Kasumi-1 (cell line): ENCODE measurements around the gene ADCY7.

Experiments used
- DNase-seq, 2 experiments: peaks; one replicate each; lab custom pipeline; 2025; lab: John Stamatoyannopoulos, UW

ADCY7 gene

DNA sequence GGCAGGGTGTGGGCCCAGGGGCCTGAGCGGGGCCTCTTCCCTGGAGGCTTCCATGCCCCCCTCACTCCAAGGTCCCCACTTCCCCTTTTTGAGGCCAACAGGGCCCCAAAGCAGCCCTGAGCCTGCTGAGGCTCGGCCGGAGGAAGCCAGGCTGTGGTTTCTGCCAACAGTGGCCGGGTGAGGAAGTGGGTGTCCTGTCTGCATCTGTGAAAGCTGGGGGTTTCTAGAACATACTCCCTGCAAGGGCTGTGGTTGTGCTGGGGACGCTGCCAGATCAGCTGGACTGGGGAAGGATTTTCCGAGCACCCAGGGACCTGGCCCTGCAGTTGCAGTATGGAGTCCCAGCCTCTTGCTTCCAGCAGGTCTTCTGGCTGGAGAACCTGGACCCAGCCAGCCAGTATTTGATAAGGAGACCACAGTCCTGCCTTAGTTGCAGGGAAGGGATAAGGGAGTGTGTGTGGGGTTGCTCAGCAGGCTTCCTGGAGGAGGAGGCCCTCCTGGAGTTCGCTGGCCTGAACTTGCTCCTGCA lies 15.7 kb downstream of the ADCY7 start:
- DNase-seq = peak; percentile 97 to 98

DNA sequence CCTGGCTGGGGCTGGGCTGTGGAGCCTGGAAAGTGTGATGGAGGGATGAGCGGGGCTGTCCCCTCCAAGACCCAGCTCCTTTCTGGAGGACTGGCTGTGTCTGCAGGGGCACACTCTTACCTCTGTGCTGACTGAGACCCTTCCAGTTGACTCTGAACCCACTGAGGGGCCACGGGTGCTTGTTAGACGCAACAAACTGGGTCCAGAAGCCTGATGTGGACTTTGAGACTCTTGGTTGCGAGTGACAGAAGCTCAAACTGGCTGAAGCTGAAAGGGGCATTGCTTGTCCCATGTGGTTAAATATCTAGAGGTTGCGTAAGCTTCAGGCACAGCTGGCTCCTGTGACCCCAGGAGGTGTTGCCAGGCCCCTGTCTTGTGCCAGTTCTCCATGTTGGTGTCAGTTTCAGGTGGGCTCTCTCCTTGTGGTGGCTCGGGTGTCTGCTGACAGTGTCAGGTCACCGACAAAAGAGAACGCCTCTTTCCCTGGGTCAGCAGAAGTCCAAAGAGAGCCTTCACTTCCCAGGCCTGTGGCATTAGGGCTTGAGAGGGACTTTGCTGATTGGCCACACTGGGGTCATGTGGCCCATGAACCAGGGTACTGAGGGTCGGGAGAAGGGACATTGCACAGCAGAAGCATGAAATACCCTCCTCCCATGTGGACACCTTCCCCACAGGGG lies 16.7 kb downstream of the ADCY7 start:
- no peak for DNase-seq

DNA sequence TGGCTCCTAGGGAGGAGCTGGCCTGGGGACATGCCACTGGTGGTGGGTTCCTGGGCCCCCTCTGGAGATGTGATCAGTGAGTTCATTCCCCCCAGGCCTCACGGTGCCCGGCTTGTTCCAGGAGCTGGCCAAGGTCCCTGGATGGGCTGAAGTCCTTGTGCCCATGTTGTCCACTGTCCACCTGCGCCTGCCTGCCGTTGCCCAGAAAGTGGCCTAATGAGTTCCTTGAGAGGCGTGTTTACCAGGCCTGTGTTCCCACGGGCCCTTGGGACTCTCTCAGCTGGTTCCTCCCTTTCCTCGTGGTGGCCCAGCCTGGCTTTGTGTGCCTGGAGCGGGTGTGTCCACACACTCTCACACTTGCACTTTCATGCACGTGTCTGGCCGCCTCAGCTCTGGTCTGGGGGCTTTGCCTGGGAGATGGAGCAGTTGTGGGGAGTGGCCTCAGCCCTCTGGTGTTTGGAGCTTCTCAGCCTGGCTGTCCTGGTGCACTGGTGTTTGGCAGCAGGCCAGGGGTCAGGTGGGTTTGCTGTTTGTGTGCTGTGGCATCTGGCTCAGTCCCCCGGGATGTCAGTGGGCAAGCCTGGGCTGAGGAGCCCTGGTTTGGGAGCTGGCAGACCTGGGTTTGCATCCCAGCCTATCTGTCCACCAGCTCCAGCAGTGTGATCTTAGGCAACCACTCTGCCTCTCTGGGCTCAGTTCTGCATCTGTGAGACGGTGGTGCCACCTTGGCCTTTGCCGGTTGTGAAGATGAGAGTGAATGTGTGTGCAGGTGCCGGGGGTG lies 18.0 kb downstream of the ADCY7 start:
- DNase-seq = no peak

DNA sequence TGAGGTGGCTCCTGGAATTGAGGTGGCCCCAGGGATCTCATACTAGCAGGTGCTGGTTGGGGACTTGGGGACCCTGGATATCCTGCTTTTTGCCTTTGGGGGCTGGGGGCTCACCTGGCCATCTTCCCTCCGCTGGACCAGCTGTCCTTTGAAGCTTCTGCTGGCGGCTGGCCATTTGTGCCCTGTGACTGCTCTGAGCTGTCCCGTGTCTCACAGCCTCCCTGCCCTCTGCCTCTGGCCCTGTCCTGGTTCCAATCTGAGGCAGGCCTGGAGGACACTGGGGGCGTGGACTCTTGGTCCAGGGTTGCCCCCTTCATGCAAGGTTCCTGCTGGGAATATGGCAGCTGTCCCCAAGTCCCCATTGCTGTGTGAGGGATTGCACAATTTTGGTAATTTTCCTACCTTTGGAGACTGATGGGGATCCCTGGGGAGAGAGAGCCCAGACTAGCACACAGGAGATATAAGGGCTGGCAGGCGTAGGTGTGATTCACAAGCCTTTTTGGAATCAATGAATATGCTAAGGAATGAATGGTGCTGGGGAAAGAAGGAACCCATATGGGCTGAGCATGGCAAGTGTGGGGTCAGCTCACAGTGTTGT lies 19.2 kb downstream of the ADCY7 start:
- no peak for DNase-seq

DNA sequence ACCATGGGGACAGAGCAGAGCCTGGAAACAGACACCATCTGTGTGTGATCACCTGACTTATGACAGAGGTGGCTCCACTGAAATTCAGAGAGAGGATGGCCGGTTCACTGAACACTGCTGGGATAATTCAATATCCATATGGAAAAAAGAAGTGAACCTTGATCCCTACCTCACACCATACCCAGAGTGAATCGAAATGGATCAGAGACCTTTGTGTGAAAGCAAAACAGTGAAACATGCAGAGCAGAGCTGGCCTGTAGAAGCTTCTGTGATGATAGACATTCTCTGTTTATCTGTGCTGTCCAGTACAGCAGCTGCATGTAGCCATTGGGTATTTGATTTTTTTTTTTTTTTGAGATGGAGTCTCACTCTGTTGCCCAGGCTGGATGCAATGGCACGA lies 20.3 kb downstream of the ADCY7 start:
- DNase-seq = no peak

DNA sequence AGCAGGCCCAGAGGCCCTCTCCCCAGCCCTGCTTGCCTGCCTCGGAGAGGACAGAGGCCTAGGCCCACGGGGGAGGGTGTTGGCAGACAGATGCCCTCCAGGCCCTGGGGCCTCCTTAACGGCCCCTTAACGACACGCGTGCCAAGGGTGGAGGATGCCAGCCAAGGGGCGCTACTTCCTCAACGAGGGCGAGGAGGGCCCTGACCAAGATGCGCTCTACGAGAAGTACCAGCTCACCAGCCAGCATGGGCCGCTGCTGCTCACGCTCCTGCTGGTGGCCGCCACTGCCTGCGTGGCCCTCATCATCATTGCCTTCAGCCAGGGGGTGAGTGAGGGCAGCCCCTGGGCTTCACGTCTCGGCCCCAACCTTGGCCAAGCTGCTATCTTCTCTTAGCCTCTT lies 21.7 kb downstream of the ADCY7 start:
- DNase-seq = no peak

DNA sequence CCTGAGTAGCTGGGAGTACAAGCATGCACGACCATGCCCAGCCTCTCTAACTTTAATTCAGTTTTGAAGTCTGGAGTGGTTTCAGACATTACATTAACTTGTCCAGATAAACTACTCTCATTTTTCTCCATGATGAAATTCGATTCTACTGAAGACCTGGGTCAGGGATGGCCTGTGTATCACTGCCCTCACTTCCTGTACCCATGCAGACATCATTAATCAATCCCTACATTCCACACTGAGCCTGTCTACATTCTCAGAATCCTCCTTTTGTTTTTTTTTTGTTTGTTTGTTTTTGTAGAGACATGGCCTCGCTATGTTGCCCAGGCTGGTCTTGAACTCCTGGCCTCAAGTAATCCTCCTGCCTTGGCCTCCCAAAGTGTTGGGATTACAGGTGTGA lies 22.6 kb downstream of the ADCY7 start:
- DNase-seq = no peak

DNA sequence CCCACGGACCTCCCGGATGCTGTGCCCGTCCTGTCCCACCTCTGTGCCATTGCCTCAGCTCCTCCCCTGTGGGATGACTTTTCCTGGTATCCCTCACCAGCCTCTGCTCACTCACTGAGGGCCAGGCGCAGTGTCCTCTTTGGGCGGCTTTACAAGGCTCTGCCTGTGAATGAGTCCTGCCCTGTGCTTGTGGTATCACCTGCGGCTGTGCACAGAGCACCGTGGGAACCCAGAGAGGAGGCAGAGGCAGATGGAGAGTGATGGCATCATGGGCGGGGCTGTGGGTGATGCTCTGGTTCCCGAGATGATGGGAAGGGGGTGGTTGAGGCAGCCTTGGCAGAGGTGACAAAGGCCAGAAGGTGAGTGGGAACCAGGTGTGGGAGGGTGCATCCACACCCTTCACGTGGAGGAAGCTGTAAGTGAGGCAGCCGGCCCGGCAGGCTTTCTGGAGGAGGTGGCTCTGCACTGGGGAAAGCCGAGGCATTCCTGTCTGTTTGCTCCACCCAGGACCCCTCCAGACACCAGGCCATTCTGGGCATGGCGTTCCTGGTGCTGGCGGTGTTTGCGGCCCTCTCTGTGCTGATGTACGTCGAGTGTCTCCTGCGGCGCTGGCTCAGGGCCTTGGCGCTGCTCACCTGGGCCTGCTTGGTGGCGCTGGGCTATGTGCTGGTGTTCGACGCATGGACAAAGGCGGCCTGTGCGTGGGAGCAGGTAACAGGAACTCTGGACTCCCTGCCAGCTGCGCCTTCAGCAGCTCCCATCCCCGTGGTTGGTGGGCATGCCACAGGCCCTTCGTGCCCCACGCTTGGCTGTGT lies 23.8 kb downstream of the ADCY7 start:
- DNase-seq = no peak

DNA sequence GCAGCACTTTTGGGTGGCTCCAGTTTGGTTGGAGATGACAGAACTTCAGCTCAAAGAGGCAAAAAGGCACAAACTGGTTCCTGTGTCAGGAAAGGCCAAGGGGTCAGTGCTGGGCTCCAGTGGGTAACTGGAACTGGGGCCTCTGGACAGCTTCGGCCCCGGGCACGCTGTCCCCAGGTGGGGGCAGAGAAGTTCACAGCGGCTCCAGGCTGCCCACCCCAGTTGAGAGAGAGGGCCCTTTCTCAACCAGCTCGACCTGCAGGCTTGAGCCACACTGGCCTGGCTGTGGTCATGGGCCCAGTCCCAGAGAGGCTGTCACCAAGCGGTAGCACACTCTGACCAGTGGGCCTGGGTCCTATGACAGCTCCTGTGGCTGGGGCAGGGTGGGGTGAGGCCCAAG lies 24.5 kb downstream of the ADCY7 start:
- no peak for DNase-seq

DNA sequence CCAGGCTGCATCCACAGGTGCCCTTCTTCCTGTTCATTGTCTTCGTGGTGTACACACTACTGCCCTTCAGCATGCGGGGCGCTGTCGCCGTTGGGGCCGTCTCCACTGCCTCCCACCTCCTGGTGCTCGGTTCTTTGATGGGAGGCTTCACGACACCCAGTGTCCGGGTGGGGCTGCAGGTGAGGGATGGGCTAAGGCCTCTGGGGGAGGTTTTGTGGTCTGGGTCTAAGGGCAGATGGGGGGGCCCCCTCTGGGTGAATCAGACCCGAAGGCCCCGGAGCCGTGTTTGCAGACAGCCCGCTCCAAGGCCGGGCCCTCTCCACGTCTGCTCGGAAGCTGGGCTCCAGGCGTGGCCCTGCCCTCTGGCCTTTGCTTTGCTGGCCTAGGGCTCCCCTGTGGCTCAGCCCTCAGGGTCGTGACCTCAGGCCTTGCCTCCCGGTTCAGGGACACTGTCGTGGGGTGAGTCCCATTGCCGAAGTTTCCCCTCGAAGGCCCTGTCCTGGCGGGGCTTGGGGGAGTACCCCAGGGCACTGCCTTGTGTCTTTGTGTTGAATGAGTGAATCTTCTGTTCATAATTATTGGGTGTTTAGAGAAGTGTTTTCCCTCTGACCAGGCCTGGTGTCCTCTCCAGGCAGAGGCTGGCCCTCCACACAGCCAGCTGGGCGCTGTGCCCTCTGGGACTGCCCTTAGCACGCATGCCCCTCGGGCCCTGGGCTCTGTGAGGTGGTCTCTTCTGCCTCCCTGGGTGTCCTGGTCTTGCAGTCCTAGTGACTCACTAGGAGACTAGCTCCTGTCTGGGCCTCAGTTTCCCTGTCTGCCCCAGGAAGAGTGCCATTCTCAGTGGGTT lies 25.6 kb downstream of the ADCY7 start:
- no peak for DNase-seq

DNA sequence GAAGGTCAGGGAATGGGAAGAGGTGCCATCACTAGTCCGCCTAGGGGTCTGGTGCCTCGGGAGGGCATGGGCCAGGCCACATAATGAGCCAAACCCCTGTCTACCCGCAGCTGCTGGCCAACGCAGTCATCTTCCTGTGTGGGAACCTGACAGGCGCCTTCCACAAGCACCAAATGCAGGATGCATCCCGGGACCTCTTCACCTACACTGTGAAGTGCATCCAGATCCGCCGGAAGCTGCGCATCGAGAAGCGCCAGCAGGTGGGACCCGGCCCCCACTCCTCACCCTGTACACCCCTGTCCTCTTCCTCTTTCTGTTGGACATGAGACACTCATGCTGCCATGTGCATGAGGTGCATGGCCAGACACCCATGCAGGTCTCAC lies 26.2 kb downstream of the ADCY7 start:
- DNase-seq = no peak

DNA sequence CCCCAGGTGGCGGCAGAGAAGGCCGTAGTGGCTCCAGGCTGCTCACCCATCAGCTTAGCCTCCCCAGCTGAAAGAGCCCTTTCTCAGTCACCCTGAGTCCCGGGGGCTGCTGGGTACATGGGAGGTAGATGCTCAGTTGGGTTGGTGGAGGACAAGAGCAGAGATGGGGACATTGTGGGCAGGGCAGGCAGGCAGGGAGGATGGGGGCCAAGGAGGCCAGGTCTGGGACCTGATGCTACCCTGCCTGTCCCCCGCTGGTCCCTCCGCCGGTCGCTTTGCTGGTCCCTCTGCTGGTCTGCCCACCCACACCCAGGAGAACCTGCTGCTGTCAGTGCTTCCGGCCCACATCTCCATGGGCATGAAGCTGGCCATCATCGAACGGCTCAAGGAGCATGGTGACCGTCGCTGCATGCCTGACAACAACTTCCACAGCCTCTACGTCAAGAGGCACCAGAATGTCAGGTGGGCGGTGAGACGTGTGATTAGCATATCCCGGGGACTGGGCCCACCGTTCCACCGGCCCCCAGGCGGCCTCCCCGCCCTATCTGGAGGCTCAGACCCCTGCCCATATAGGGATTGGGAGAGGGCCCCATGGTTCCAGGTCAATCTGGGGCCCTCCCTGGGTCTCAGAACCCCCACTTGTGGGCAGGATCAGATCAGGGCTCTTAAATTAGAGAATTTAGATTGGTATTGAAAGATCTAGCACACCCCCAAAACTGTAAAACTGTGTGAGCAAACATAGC lies 26.9 kb downstream of the ADCY7 start:
- DNase-seq = no peak

DNA sequence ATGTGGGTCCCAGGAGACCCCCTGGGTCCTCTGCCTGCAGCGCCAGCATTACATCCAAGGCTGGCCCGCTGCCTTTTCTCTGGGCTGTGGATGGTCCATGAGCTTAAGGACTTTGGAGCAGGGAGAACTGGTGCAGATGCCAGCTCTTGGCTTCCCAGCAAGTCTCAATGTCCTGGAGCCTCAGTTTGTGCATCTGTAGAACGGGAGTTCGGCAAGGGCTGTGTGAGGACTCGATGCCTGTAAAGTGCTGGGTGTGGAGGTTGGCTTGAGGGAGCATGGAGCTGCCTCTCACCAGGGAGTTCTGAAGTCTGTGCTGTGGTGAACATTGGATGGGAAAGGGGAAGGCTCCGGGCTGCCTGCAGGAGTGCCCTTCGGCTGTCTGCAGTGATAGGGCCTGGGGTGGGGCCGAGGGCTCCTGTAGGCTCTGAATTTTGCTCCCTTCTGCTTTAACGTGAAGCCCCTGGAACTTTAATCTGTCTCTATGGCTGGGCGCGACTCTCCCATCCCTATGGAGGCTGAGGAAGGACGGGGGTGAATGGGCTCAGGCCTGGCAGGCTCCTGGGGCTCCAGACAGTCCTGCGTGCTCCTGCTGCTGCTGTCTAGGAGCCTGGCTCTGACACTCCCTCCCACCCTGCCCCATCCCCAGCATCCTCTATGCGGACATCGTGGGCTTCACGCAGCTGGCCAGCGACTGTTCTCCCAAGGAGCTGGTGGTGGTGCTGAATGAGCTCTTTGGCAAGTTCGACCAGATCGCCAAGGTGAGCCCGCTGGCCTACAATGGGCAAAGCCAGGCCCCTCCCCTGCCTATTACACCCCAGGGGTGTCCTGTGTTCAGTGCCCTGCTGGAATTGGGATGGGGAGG lies 27.9 kb downstream of the ADCY7 start:
- DNase-seq = no peak

DNA sequence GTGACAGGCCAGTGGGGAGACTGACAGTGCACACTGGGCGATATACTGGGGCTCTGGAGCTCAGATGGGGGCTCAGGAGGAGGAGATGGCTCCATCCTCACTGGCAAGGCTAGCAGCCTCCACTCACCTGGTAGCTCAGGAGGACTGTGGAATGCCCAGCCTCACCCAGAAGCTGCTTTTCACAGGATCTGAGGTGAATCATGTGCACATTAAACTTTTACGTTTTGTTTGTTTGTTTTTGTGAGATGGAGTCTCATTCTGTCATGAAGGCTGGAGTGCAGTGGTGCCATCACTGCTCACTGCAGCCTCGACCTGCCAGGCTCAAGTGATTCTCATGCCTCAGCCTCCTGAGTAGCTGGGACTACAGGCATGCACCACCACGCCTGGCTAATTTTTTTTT lies 28.6 kb downstream of the ADCY7 start:
- DNase-seq = no peak

DNA sequence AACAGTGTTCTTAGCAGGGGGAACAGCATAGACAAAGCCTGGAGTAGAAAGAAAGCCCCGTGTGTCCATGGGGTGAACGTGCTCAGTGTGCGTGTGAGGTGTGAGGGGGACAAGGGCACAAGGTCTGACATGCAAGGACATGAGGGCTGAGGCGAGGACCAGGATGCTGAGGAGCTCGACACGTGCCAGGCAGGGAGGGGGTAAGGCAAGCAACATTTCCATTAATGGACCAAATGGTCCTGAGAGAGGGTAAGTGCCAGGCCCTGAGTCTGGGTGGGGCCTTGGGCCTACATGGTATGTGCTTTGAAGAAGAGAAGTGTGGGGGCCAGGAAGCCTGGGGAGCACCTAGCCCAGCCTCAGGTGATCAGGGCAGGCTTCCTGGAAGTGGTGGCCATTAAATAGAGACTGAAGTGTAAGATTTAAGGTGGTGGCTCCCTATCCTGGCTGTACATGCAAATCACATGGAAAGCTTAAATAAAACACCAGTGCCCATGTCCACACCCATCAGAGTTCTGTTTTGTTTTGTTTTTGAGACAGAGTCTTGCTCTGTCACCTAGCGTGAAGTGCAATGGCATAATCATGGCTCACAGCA lies 29.3 kb downstream of the ADCY7 start:
- no peak for DNase-seq

DNA sequence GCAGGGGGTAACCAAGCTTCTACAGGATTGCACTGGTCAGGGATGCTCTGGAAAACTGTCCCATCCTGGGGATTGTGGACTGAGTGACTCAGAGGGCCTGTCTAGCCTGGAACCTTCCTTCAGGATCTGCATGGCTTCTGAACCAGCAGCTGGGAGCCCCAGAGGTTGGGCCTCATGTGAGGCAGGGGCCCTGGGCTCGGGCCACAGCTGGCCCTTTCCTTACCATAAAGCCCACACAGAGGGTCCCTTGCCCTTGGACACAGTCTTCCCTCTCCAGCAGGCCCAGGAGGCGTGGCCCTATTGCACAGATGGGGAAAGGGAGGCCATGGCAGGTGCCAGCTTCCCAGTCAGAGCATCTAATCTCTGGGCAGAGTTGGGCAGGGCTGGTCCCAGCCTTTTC lies 30.5 kb downstream of the ADCY7 start:
- no peak for DNase-seq

DNA sequence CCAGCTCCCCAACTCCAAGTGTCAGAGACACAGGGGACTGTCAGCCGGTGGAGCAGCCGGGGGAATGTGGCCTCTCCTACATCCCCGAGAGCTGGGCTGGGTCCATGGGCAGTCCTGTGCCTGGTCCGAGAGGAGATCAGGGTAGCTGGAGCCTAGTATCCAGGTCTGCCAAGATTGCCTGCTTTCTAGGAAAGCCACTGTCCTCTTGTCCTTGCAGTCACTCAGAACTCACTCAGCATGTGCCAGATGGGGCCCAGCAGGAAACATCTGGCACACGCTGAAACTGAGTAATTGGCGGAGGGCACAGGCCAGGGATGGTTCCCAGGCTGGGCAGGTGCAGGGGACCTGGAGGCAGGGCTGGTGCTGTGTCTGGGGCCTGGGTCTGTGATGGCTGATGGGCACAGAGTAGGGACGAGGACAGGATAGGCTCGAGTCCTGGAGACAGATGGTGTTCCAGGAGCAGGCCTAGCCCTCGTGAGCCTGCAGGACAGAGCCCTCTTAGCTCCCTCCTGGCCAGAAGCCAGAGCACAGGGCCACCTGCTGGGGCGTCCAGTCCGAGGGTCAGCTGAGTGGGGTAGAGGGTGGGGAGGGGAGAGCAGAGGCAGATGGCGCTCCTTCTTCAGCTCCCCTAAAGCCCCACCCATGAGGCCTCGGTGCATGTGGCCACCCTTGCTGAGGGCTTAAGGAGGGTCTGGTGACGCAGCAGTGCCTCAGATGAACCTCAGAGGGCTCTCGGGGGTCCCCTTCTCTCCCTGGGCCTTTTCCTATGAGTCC lies 31.1 kb downstream of the ADCY7 start:
- no peak for DNase-seq

DNA sequence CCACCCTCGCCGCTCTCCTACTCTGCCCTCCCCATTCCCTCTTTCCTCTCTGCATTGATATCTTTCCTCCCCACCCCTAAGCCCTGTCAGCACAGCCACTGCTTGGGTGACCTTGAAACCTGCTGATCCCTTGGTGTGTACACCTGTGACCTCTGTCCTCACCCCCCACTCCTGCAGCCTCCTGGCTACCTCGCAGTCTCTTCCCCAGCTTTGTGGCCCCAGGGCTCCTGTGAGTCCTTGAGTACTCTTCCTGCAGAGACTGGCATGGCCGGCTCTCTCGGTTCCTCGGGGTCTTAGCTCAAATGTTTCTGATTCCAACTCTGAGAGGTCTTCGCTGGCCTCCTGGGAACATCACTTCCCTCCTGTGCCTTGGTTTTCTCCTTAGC lies 31.7 kb downstream of the ADCY7 start:
- no peak for DNase-seq
